Superior temporal gyrus (tissue), 1 donor: ENCODE measurements around the gene TMPRSS3.

Experiments
- DNase-seq: peaks from one replicate; pipeline ENCODE4 v3.0.0-alpha.2; 2016; ENCODE audit errors: extremely low spot score

Gene TMPRSS3

GRCh38 chr21:42427809-42428419 lies 32.1 kb upstream of the TMPRSS3 start:
- DNase-seq = no peak

GRCh38 chr21:42426876-42427480 lies 31.1 kb upstream of the TMPRSS3 start:
- DNase-seq = no peak

GRCh38 chr21:42426424-42426823 lies 30.6 kb upstream of the TMPRSS3 start:
- DNase-seq = no peak

GRCh38 chr21:42425591-42425990 lies 29.7 kb upstream of the TMPRSS3 start:
- DNase-seq = no peak

GRCh38 chr21:42424914-42425541 lies 29.2 kb upstream of the TMPRSS3 start:
- no peak for DNase-seq

GRCh38 chr21:42423685-42424084 lies 27.8 kb upstream of the TMPRSS3 start:
- DNase-seq = no peak

GRCh38 chr21:42423197-42423675 lies 27.4 kb upstream of the TMPRSS3 start:
- DNase-seq = no peak

- DNase-seq = no peak
These were observed 25.4 kb upstream of the TMPRSS3 start for GRCh38 chr21:42421018-42421793.

- DNase-seq = no peak
These were observed 24.0 kb upstream of the TMPRSS3 start for GRCh38 chr21:42419845-42420244.

GRCh38 chr21:42418886-42419285 lies 23.0 kb upstream of the TMPRSS3 start:
- DNase-seq = no peak

- no peak for DNase-seq
These were observed 21.7 kb upstream of the TMPRSS3 start for GRCh38 chr21:42417533-42417932.

GRCh38 chr21:42414928-42415769 lies 19.3 kb upstream of the TMPRSS3 start:
- DNase-seq = peak; percentile 36

- DNase-seq = no peak
These were observed 18.7 kb upstream of the TMPRSS3 start for GRCh38 chr21:42414553-42414927.

- DNase-seq = no peak
These were observed 18.2 kb upstream of the TMPRSS3 start for GRCh38 chr21:42414066-42414465.

GRCh38 chr21:42413500-42413899 lies 17.6 kb upstream of the TMPRSS3 start:
- DNase-seq = no peak

- DNase-seq = no peak
These were observed 17.2 kb upstream of the TMPRSS3 start for GRCh38 chr21:42413093-42413492.

- DNase-seq = no peak
These were observed 16.7 kb upstream of the TMPRSS3 start for GRCh38 chr21:42412636-42412933.

- DNase-seq = no peak
These were observed 16.2 kb upstream of the TMPRSS3 start for GRCh38 chr21:42411891-42412635.

- no peak for DNase-seq
These were observed 15.5 kb upstream of the TMPRSS3 start for GRCh38 chr21:42411197-42411869.

- no peak for DNase-seq
These were observed 13.5 kb upstream of the TMPRSS3 start for GRCh38 chr21:42409366-42409765.
